ENCODE data around the gene SIRPB2. TPM values are rescaled to one million over a fixed set of nuclear protein-coding genes. Genes with fewer than 3 reads are reported as not detected.

Gene SIRPB2
- total RNA-seq, 2 donors from 2014 or later, result not detected

DNA sequence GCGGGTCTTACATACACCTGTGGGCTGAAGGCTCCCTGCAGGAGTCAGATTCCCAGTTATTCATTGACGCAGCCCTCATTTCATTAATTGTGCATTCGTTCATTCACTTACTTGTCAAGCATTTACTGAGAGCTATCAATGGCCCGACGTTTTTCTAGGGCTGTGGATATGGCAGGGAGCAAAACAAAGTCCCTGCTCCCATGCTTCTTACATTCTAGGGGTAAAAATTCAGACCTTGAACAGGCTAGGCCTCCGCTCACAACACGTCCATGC is 24.2 kb downstream of the SIRPB2 start:
- no peak for DNase-seq
- H3K27me3 ChIP-seq (ENCODE audit: control insufficient read depth, insufficient read depth, low read length, poor library complexity, severe bottlenecking), result no peaks in the 10 kb centered on the region
- peaks cover 30% of the 10 kb centered on the region for H3K36me3 ChIP-seq (ENCODE audit: control insufficient read depth, insufficient read depth, low read length)
- H3K36me3 Mint-ChIP-seq (ENCODE audit: low read depth), result peaks cover 20% of the 10 kb centered on the region
- H3K27ac Mint-ChIP-seq, result no peak overlapping the region
- no peak for TF ChIP-seq CTCF (conservative IDR thresholded peaks at IDR 0.05)
- H3K27me3 Mint-ChIP-seq (ENCODE audit: insufficient read depth), result peaks cover 7% of the 10 kb centered on the region
- peaks cover 22% of the 10 kb centered on the region for H3K4me1 Mint-ChIP-seq
- H3K27ac ChIP-seq (ENCODE audit: low read depth, low read length), result no peak overlapping the region
- WGBS, 2 experiments (ENCODE audit: insufficient coverage in 1 of 2, insufficient read length in 1 of 2), result 13 to 16% methylated on average over 4 to 7 of the region's 7 CpGs
- H3K4me3 Mint-ChIP-seq, result peak overlapping the region; percentile 75
- no peak overlapping the region for H3K4me3 ChIP-seq (ENCODE audit: low read length)
- no peaks in the 10 kb centered on the region for H3K9me3 ChIP-seq (ENCODE audit: control insufficient read depth, low read length)
- H3K4me1 ChIP-seq (ENCODE audit: control insufficient read depth, insufficient read depth, low read length), result peaks cover 3% of the 10 kb centered on the region
- peak overlapping the region; percentile 38 for H3K9ac ChIP-seq (ENCODE audit: extremely low read depth, low read length, poor library complexity, severe bottlenecking)
- H3K9me3 Mint-ChIP-seq, result no peaks in the 10 kb centered on the region

- H3K27ac Mint-ChIP-seq, result peak within 1 kb of the TSS; percentile 61
- peak within 1 kb of the TSS; percentile 75 for H3K4me3 Mint-ChIP-seq
- no peaks in the 10 kb centered on the region for H3K9me3 Mint-ChIP-seq
- peak within 1 kb of the TSS; percentile 86 for H3K9ac ChIP-seq (ENCODE audit: extremely low read depth, low read length, poor library complexity, severe bottlenecking)
- H3K27me3 Mint-ChIP-seq (ENCODE audit: insufficient read depth), result peaks cover 7% of the 10 kb centered on the region
- peaks cover 3% of the 10 kb centered on the region for H3K4me1 ChIP-seq (ENCODE audit: control insufficient read depth, insufficient read depth, low read length)
- 0 to 1% methylated on average over 33 to 104 of the region's 104 CpGs for WGBS, 2 experiments (ENCODE audit: insufficient coverage in 1 of 2, insufficient read length in 1 of 2)
- peaks cover 22% of the 10 kb centered on the region for H3K4me1 Mint-ChIP-seq
- H3K36me3 ChIP-seq (ENCODE audit: control insufficient read depth, insufficient read depth, low read length), result peaks cover 36% of the 10 kb centered on the region
- DNase-seq, result peak; percentile 99
- H3K4me3 ChIP-seq (ENCODE audit: low read length), result peak within 1 kb of the TSS; percentile 95
- TF ChIP-seq CTCF (conservative IDR thresholded peaks at IDR 0.05), result peak; percentile 100
- no peaks in the 10 kb centered on the region for H3K9me3 ChIP-seq (ENCODE audit: control insufficient read depth, low read length)
- H3K36me3 Mint-ChIP-seq (ENCODE audit: low read depth), result peaks cover 22% of the 10 kb centered on the region
- no peaks in the 10 kb centered on the region for H3K27me3 ChIP-seq (ENCODE audit: control insufficient read depth, insufficient read depth, low read length, poor library complexity, severe bottlenecking)
- H3K27ac ChIP-seq (ENCODE audit: low read depth, low read length), result peak within 1 kb of the TSS; percentile 86
These were observed 24.8 kb downstream of the SIRPB2 start, which contains the start of gene NSFL1C for GRCh38 chr20:1466211-1467081. NSFL1C (minus strand) TSS chr20:1466849; CDS start chr20:1466824, 25 bp downstream.

- Mint-ChIP-seq H3K27me3 (ENCODE audit: insufficient read depth) (peaks cover 7% of the 10 kb centered on the region), H3K36me3 (ENCODE audit: low read depth) (peaks cover 29% of the 10 kb centered on the region), H3K27ac (peak overlapping the region; percentile 61), H3K9me3 (no peaks in the 10 kb centered on the region), H3K4me1 (peaks cover 22% of the 10 kb centered on the region), H3K4me3 (peak overlapping the region; percentile 75)
- 36 to 47% methylated on average over 10 to 12 of the region's 12 CpGs for WGBS, 2 experiments (ENCODE audit: insufficient coverage in 1 of 2, insufficient read length in 1 of 2)
- Histone ChIP-seq H3K4me1 (ENCODE audit: control insufficient read depth, insufficient read depth, low read length) (peaks cover 3% of the 10 kb centered on the region), H3K4me3 (ENCODE audit: low read length) (peak overlapping the region; percentile 95), H3K27ac (ENCODE audit: low read depth, low read length) (no peak overlapping the region), H3K9me3 (ENCODE audit: control insufficient read depth, low read length) (no peaks in the 10 kb centered on the region), H3K9ac (ENCODE audit: extremely low read depth, low read length, poor library complexity, severe bottlenecking) (peak overlapping the region; percentile 86), H3K27me3 (ENCODE audit: control insufficient read depth, insufficient read depth, low read length, poor library complexity, severe bottlenecking) (no peaks in the 10 kb centered on the region), H3K36me3 (ENCODE audit: control insufficient read depth, insufficient read depth, low read length) (peaks cover 44% of the 10 kb centered on the region)
- TF ChIP-seq CTCF (conservative IDR thresholded peaks at IDR 0.05), result no peak
- DNase-seq, result peak; percentile 10
These were observed 25.6 kb downstream of the SIRPB2 start for GRCh38 chr20:1465470-1466210.
